Measurements from ENCODE around the gene SLC7A14. TPM values are rescaled to one million over a fixed set of nuclear protein-coding genes. Genes with fewer than 3 reads are reported as not detected.

The SLC7A14 gene
- total RNA-seq, 1 experiment from 2014 or later = not detected

DNA sequence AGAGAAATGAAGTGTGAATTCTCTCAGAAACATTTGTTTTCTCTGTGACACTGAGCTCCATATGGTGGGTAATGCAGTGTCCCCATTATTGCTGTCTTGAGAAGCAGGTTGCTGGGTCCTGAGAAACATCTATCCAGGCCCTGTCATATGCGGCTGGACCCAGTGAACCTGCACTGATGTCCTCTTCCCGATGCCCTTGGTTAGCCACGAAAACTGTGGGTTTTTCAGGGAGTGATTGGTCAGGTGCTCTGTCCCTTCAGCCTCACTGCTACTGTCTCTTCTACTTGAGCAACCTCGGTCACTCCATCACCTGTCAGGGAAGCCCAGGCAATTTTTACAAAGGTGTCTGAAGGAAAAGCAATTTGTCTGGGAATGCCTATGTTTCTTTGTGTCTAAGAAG is 77.0 kb downstream of the SLC7A14 start:
- BruUV-seq (replicated peaks) = no TSS peak
- H3K9me3 ChIP-seq (ENCODE audit: control insufficient read depth in 1 of 2, insufficient read depth in 1 of 2, low read depth in 1 of 2, low read length in 2 of 2) = no peaks in the 10 kb centered on the region
- no peaks in the 10 kb centered on the region for H4K20me1 ChIP-seq (ENCODE audit: insufficient read depth)
- H3K9me2 ChIP-seq (ENCODE audit: insufficient read depth) = no peaks in the 10 kb centered on the region
- no peaks in the 10 kb centered on the region for H3K79me2 ChIP-seq (ENCODE audit: insufficient read depth, low read length)
- DNase-seq (ENCODE audit: low read depth, low spot score) (no peak), ATAC-seq (no peak)
- no peaks in the 10 kb centered on the region for H3K27me3 ChIP-seq (ENCODE audit: insufficient read depth, low read length)
- ChIA-PET POLR2A (no interaction called here), CTCF (no interaction called here), RAD21 (ENCODE audit: low non-redundant PET in 1 of 2, low total read pairs in 2 of 2, uncharacterized antibody in 2 of 2, unreplicated experiment in 2 of 2) (no interaction called here)
- H2AFZ ChIP-seq (ENCODE audit: low read depth, low read length, poor library complexity, severe bottlenecking) = no peak overlapping the region
- H3K4me2 ChIP-seq (ENCODE audit: low read length) = no peak overlapping the region
- no peak overlapping the region for H3K4me3 ChIP-seq (replicated peaks in 1 of 2; ENCODE audit: low read depth in 1 of 2, low read length in 2 of 2)
- no peak for TF ChIP-seq ZFX (IDR thresholded peaks at IDR 0.05)
- no peak for TF ChIP-seq ZNF274 (IDR thresholded peaks at IDR 0.05; ENCODE audit: low read depth, low read length)
- no peak for TF ChIP-seq POLR2A (IDR thresholded peaks at IDR 0.05; ENCODE audit: borderline replicate concordance, extremely low read depth, insufficient read depth, insufficient read length)
- no peak for TF ChIP-seq CBX3 (IDR thresholded peaks at IDR 0.05; ENCODE audit: low read depth)
- TF ChIP-seq YY1 (IDR thresholded peaks at IDR 0.05; ENCODE audit: extremely low read depth, insufficient replicate concordance, low read depth, low read length) = no peak
- TF ChIP-seq MAX (IDR thresholded peaks at IDR 0.05) = no peak
- TF ChIP-seq ELF1 (IDR thresholded peaks at IDR 0.05; ENCODE audit: borderline replicate concordance, low read depth) = no peak
- TF ChIP-seq, protein P1, sequence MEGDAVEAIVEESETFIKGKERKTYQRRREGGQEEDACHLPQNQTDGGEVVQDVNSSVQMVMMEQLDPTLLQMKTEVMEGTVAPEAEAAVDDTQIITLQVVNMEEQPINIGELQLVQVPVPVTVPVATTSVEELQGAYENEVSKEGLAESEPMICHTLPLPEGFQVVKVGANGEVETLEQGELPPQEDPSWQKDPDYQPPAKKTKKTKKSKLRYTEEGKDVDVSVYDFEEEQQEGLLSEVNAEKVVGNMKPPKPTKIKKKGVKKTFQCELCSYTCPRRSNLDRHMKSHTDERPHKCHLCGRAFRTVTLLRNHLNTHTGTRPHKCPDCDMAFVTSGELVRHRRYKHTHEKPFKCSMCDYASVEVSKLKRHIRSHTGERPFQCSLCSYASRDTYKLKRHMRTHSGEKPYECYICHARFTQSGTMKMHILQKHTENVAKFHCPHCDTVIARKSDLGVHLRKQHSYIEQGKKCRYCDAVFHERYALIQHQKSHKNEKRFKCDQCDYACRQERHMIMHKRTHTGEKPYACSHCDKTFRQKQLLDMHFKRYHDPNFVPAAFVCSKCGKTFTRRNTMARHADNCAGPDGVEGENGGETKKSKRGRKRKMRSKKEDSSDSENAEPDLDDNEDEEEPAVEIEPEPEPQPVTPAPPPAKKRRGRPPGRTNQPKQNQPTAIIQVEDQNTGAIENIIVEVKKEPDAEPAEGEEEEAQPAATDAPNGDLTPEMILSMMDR (IDR thresholded peaks at IDR 0.05 in 2 of 3, conservative IDR thresholded peaks at IDR 0.05 in 1 of 3; ENCODE audit: borderline replicate concordance in 1 of 3, insufficient read depth in 1 of 3, low read depth in 2 of 3, low read length in 2 of 3) = no peak
- TF ChIP-seq RAD21 (IDR thresholded peaks at IDR 0.05; ENCODE audit: low read depth) = no peak
- no peak for TF ChIP-seq CEBPB (IDR thresholded peaks at IDR 0.05; ENCODE audit: low read depth)
- no peak for TF ChIP-seq POLR2AphosphoS5 (IDR thresholded peaks at IDR 0.05; ENCODE audit: low read depth, low read length)
- intact Hi-C loops (cut with micrococcal nuclease) = no loop called here
- no peak overlapping the region for H3K9ac ChIP-seq (ENCODE audit: low read length)
- H3K36me3 ChIP-seq (ENCODE audit: control insufficient read depth in 1 of 2, insufficient read depth in 2 of 2, low read length in 2 of 2) = no peaks in the 10 kb centered on the region
- H3K27ac ChIP-seq (ENCODE audit: low read depth, low read length) = no peak overlapping the region
- peaks cover 0 to 8% of the 10 kb centered on the region in 2 experiments; a peak in 2 of 4 replicates for H3K4me1 ChIP-seq (ENCODE audit: control insufficient read depth in 1 of 2, insufficient read depth in 2 of 2, low read length in 2 of 2)
